ENCODE measurements around the gene PNMA8A. TPM values are rescaled to one million over a fixed set of nuclear protein-coding genes. Genes with fewer than 3 reads are reported as not detected.
A peak's percentile ranks its signal among the peaks of the same experiment; 100 is the strongest.

The PNMA8A gene
- polyA plus RNA-seq, 1 of the 3 experiments (the other 2 are of a cell fraction), result 10.2 TPM

- no peaks in the 10 kb centered on the region for H3K79me2 ChIP-seq (ENCODE audit: insufficient read depth)
- H3K9ac ChIP-seq, result no peak overlapping the region
- WGBS (ENCODE audit: low lambda C conversion rate), result 69% methylated on average over 2 of the region's 2 CpGs
These were observed 36.8 kb upstream of the PNMA8A start for GRCh38 chr19:46508206-46508605.

DNA sequence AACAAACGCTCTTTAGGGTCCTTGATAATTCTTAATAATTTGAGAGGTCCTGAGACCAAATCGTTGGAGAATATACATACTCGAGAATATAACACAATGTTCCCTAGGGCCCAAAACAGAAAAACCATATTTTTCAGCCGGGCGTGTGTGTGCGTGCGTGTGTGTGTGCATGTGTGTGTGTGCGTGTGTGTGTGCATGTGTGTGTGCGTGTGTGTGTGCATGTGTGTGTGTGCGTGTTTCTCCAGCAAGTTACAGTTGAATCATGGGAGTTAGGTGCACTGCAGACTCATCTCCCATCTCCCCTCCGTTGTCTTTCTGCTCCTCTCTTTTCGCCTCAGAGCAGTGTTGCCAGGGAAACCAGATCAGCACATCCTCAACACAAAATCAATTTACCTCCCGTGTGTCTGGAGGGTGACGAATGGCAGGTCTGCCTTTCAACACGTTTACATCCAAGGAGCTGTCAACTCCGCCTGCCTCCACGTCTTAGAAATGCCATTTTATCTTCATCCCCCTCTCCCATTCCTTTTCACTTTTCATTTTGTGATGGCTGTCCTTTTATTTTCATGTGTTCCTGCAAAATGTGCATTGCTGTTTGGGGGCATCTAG, 32.6 kb upstream of the PNMA8A start:
- Histone ChIP-seq H3K4me1 (ENCODE audit: control insufficient read depth in 1 of 2, insufficient read depth in 2 of 2, low read depth in 1 of 2, low read length in 1 of 2) (peaks cover 0 to 4% of the 10 kb centered on the region in 2 experiments; a peak in 1 of 4 replicates), H3K36me3 (replicated peaks in 1 of 2; ENCODE audit: control insufficient read depth in 1 of 2, insufficient read depth in 2 of 2, low read length in 1 of 2) (no peaks in the 10 kb centered on the region), H3K27me3 (ENCODE audit: insufficient read depth) (no peaks in the 10 kb centered on the region), H2AFZ (ENCODE audit: low read depth) (no peak overlapping the region), H3F3A (replicated peaks; ENCODE audit: insufficient read depth) (no peaks in the 10 kb centered on the region), H4K20me1 (ENCODE audit: insufficient read depth) (no peaks in the 10 kb centered on the region), H3K9me2 (no peaks in the 10 kb centered on the region), H3K27ac (ENCODE audit: low read depth in 2 of 2, low read length in 1 of 2) (no peak overlapping the region), H3K9me3 (no peaks in the 10 kb centered on the region), H3K4me2 (no peak overlapping the region), H3K79me2 (ENCODE audit: insufficient read depth) (no peaks in the 10 kb centered on the region), H3K4me3 (ENCODE audit: low read depth in 2 of 2, low read length in 1 of 2) (no peak overlapping the region), H3K9ac (no peak overlapping the region)
- peak; percentile 74 for DNase-seq
- TF ChIP-seq MXI1 (IDR thresholded peaks at IDR 0.05; ENCODE audit: low read depth, low read length), result peak; percentile 26; the same call in 1 of the 2 replicates
- TF ChIP-seq, protein P1, sequence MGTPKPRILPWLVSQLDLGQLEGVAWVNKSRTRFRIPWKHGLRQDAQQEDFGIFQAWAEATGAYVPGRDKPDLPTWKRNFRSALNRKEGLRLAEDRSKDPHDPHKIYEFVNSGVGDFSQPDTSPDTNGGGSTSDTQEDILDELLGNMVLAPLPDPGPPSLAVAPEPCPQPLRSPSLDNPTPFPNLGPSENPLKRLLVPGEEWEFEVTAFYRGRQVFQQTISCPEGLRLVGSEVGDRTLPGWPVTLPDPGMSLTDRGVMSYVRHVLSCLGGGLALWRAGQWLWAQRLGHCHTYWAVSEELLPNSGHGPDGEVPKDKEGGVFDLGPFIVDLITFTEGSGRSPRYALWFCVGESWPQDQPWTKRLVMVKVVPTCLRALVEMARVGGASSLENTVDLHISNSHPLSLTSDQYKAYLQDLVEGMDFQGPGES (IDR thresholded peaks at IDR 0.05; ENCODE audit: low read depth, low read length), result no peak
- CTCF ChIA-PET, result interaction anchor here (0.9 to 4.6 kb wide), 7 partner anchors 10 to 109 kb away, joined by 3 to 18 read pairs (median 3); no protein-coding TSS in a partner anchor
- POLR2A ChIA-PET, result no interaction called here
- 58% methylated on average over 17 of the region's 17 CpGs for WGBS (ENCODE audit: low lambda C conversion rate)

More at GRCh38 chr19:46508206-46508605, 36.8 kb upstream of the PNMA8A start:
- H4K20me1 ChIP-seq (ENCODE audit: insufficient read depth), result no peaks in the 10 kb centered on the region
- no peak overlapping the region for H2AFZ ChIP-seq (ENCODE audit: low read depth)
- H3K9me2 ChIP-seq, result no peaks in the 10 kb centered on the region
- ChIA-PET CTCF (interaction anchor here (0.9 to 3.3 kb wide), 7 partner anchors 8 to 228 kb away, joined by 3 to 15 read pairs (median 6); no protein-coding TSS in a partner anchor), POLR2A (no interaction called here)
- no peaks in the 10 kb centered on the region for H3K9me3 ChIP-seq
- no peak for DNase-seq
- peaks cover 0 to 4% of the 10 kb centered on the region in 2 experiments; a peak in 1 of 4 replicates for H3K4me1 ChIP-seq (ENCODE audit: control insufficient read depth in 1 of 2, insufficient read depth in 2 of 2, low read depth in 1 of 2, low read length in 1 of 2)
- TF ChIP-seq NFIC (IDR thresholded peaks at IDR 0.05; ENCODE audit: borderline replicate concordance), result no peak
- H3K27me3 ChIP-seq (ENCODE audit: insufficient read depth), result no peaks in the 10 kb centered on the region
- no peaks in the 10 kb centered on the region for H3F3A ChIP-seq (replicated peaks; ENCODE audit: insufficient read depth)
- H3K4me2 ChIP-seq, result no peak overlapping the region
- no peak overlapping the region for H3K27ac ChIP-seq (ENCODE audit: low read depth in 2 of 2, low read length in 1 of 2)
- H3K4me3 ChIP-seq (ENCODE audit: low read depth in 2 of 2, low read length in 1 of 2), result no peak overlapping the region
- no peaks in the 10 kb centered on the region for H3K36me3 ChIP-seq (replicated peaks in 1 of 2; ENCODE audit: control insufficient read depth in 1 of 2, insufficient read depth in 2 of 2, low read length in 1 of 2)

DNA sequence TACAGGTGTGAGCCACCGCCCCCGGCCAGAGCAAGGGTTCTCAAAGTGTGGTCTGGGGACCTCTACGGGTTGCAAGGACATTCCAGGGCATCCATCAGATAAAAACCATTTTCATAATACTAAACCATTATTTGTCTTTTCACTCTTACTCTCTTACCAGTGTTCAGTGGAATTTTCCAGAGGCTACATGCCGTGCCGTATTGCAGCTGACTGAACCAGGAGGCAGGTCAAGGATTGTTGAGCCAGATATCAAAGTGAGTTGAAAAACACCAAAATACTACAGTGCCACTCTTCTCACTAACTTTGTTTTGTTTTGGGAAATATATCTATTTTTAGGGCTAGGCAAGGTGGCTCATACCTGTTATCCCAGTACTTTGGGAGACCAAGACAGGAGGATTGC, 31.5 kb upstream of the PNMA8A start:
- Histone ChIP-seq H3K9me3 (no peaks in the 10 kb centered on the region), H3F3A (replicated peaks; ENCODE audit: insufficient read depth) (no peaks in the 10 kb centered on the region), H2AFZ (ENCODE audit: low read depth) (no peak overlapping the region), H3K4me2 (no peak overlapping the region), H3K4me1 (ENCODE audit: control insufficient read depth in 1 of 2, insufficient read depth in 2 of 2, low read depth in 1 of 2, low read length in 1 of 2) (peaks cover 0 to 4% of the 10 kb centered on the region in 2 experiments; a peak in 1 of 4 replicates), H3K27me3 (ENCODE audit: insufficient read depth) (no peaks in the 10 kb centered on the region), H3K36me3 (replicated peaks in 1 of 2; ENCODE audit: control insufficient read depth in 1 of 2, insufficient read depth in 2 of 2, low read length in 1 of 2) (no peaks in the 10 kb centered on the region), H3K9ac (no peak overlapping the region), H4K20me1 (ENCODE audit: insufficient read depth) (no peaks in the 10 kb centered on the region), H3K79me2 (ENCODE audit: insufficient read depth) (no peaks in the 10 kb centered on the region), H3K4me3 (ENCODE audit: low read depth in 2 of 2, low read length in 1 of 2) (no peak overlapping the region), H3K27ac (ENCODE audit: low read depth in 2 of 2, low read length in 1 of 2) (no peak overlapping the region), H3K9me2 (no peaks in the 10 kb centered on the region)
- POLR2A ChIA-PET, result no interaction called here
- CTCF ChIA-PET, result interaction anchor here (1.1 to 4.6 kb wide), 3 partner anchors 13 to 105 kb away, joined by 3 to 18 read pairs (median 3); no protein-coding TSS in a partner anchor
- no peak for DNase-seq
- 81% methylated on average over 3 of the region's 5 CpGs for WGBS (ENCODE audit: low lambda C conversion rate)
- no peak for TF ChIP-seq PBX3 (IDR thresholded peaks at IDR 0.05)
- TF ChIP-seq RAD21 (IDR thresholded peaks at IDR 0.05; ENCODE audit: low read length), result no peak
- no peak for TF ChIP-seq FOSL2 (IDR thresholded peaks at IDR 0.05; ENCODE audit: borderline replicate concordance, low read depth)
- TF ChIP-seq REST (IDR thresholded peaks at IDR 0.05; ENCODE audit: low read depth, low read length), result no peak
- TF ChIP-seq, protein P1 (IDR thresholded peaks at IDR 0.05; ENCODE audit: low read depth, low read length), result no peak
- no peak for TF ChIP-seq EZH2phosphoT487 (IDR thresholded peaks at IDR 0.05; ENCODE audit: borderline replicate concordance, low read depth)
- no peak for TF ChIP-seq TAF1 (IDR thresholded peaks at IDR 0.05; ENCODE audit: borderline replicate concordance, low read depth, low read length)
- TF ChIP-seq NRF1 (IDR thresholded peaks at IDR 0.05; ENCODE audit: low read depth, low read length), result no peak
- TF ChIP-seq RCOR1 (IDR thresholded peaks at IDR 0.05; ENCODE audit: low read length), result no peak
- no peak for TF ChIP-seq FOXJ3 (CRISPR knock-in tag; IDR thresholded peaks at IDR 0.05)
- TF ChIP-seq GATA2 (CRISPR knock-in tag; IDR thresholded peaks at IDR 0.05), result no peak
